Uterus (tissue), 2 donors: ENCODE results near the gene ARHGAP18.

ENCODE experiments used
- CTCF ChIP-seq, 4 experiments: fragments of 200-600 bp in 2 of 4; fragments of 450-650 bp in 2 of 4; sonication (generic) in 2 of 4; IDR thresholded peaks; one replicate each; pipeline ENCODE4 v1.5.1; 2016 to 2019; ENCODE audit warnings: antibody characterized with exemption in 4 of 4, mild to moderate bottlenecking in 2 of 4, moderate library complexity in 1 of 4
- POLR2A ChIP-seq, 2 donors: fragments of 450-650 bp; IDR thresholded peaks; one replicate each; pipeline ENCODE4 v1.6.1; 2016; ENCODE audit warnings: antibody characterized with exemption in 2 of 2, mild to moderate bottlenecking in 1 of 2, moderate library complexity in 1 of 2

DNA sequence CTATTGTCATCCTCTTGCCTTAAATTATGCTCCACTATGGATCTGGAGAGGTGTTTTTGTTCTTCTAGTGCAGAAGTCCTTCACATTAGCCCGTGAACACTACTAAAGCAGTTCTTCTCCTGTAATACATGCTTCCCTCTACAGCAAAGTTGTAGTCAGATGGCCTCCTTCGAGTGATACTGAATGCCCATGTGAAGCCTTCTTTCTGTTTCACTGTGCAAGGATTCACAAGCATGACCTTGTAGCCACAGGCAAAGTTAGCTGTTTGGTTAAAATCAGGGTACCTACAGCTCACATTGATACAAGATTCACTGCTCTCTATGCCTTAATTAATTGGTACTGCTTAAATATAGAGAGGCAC lies 47.6 kb downstream of the ARHGAP18 start:
- TF ChIP-seq CTCF (IDR thresholded peaks at IDR 0.05): no peak
- no peak for TF ChIP-seq POLR2A (IDR thresholded peaks at IDR 0.05)
